HL-60 (cell line): Measurements from ENCODE around the gene CCDC8.

Experiments used
- DNase-seq, 2 experiments: peaks; one replicate each; pipeline ENCODE4 v3.0.0-alpha.2; 2010 to 2020; ENCODE audit warnings: low read depth in 1 of 2, low spot score in 1 of 2
- H3K27ac ChIP-seq: fragments of 250-450 bp; sonication (Bioruptor Pico); replicated peaks from 2 replicates; pipeline ENCODE4 v1.5.1; 2020; ENCODE audit warnings: mild to moderate bottlenecking, moderate library complexity
- H3K27me3 ChIP-seq: fragments of 250-450 bp; sonication (Bioruptor Pico); 2 replicates; pipeline ENCODE4 v1.5.1; 2021; ENCODE audit warnings: mild to moderate bottlenecking, moderate library complexity; ENCODE audit not compliant: insufficient read depth, poor library complexity, severe bottlenecking
- H3K4me3 ChIP-seq: replicated peaks from 2 replicates; pipeline ENCODE4 v1.5.1; 2011; ENCODE audit warnings: mild to moderate bottlenecking, control low read depth, low read length; ENCODE audit not compliant: insufficient read depth
- CTCF ChIP-seq: IDR thresholded peaks from one replicate; pipeline ENCODE4 v1.5.1; 2011; ENCODE audit warnings: low read length, control low read depth, inconsistent platforms; ENCODE audit not compliant: insufficient read depth
- GABPA ChIP-seq: IDR thresholded peaks from 2 replicates; pipeline ENCODE4 v1.6.1; 2012; ENCODE audit warnings: low read depth
- POLR2AphosphoS5 ChIP-seq: IDR thresholded peaks from 2 replicates; pipeline ENCODE4 v1.6.1; 2012; ENCODE audit warnings: low read depth
- REST ChIP-seq: IDR thresholded peaks from 2 replicates; pipeline ENCODE4 v1.6.1; 2012; ENCODE audit warnings: low read depth; ENCODE audit not compliant: insufficient replicate concordance
- SPI1 ChIP-seq: IDR thresholded peaks from 2 replicates; pipeline ENCODE4 v1.6.1; 2012; ENCODE audit warnings: low read depth, mild to moderate bottlenecking, borderline replicate concordance

CCDC8 gene

GRCh38 chr19:46452186-46452585 is 38.8 kb upstream of the CCDC8 start:
- no peak for DNase-seq
- H3K4me3 ChIP-seq = no peak overlapping the region
- H3K27ac ChIP-seq = no peak overlapping the region
- no peak for TF ChIP-seq SPI1
- TF ChIP-seq CTCF = no peak
- no peak for TF ChIP-seq REST
- TF ChIP-seq GABPA = no peak
- TF ChIP-seq POLR2AphosphoS5 = no peak
- peaks cover 2% of the 10 kb centered on the region for H3K27me3 ChIP-seq

- Histone ChIP-seq H3K27me3 (peaks cover 2% of the 10 kb centered on the region), H3K27ac (no peak overlapping the region), H3K4me3 (no peak overlapping the region)
- no peak for DNase-seq
- TF ChIP-seq GABPA (no peak), POLR2AphosphoS5 (no peak), REST (no peak), CTCF (no peak), SPI1 (no peak)
These were observed 38.0 kb upstream of the CCDC8 start for GRCh38 chr19:46451352-46451751.

GRCh38 chr19:46450737-46451136 is 37.4 kb upstream of the CCDC8 start:
- Histone ChIP-seq H3K4me3 (no peak overlapping the region), H3K27me3 (peaks cover 2% of the 10 kb centered on the region), H3K27ac (no peak overlapping the region)
- TF ChIP-seq CTCF = no peak
- TF ChIP-seq SPI1 = no peak
- TF ChIP-seq GABPA = no peak
- TF ChIP-seq REST = no peak
- TF ChIP-seq POLR2AphosphoS5 = no peak
- DNase-seq = no peak
